HepG2 (cell line): ENCODE results near the gene B4GALT5. TPM values are rescaled to one million over a fixed set of nuclear protein-coding genes. Genes with fewer than 3 reads are reported as not detected.

Experiments
- ATF1 ChIP-seq: IDR thresholded peaks from 2 replicates; pipeline ENCODE4 v1.6.1; 2016; ENCODE audit warnings: mild to moderate bottlenecking, control low read depth
- BCL6 ChIP-seq: IDR thresholded peaks from 2 replicates; pipeline ENCODE4 v1.6.1; 2016; ENCODE audit warnings: missing genetic modification reagents, missing compliant biosample characterization
- HES4 ChIP-seq: sonication (generic); formaldehyde crosslinking; IDR thresholded peaks from 2 replicates; pipeline ENCODE4 v1.9.0; 2021; ENCODE audit warnings: mild to moderate bottlenecking, missing genetic modification reagents, borderline replicate concordance
- HNRNPLL ChIP-seq: fragments of 200-400 bp; formaldehyde crosslinking; IDR thresholded peaks from 2 replicates; pipeline ENCODE4 v1.6.1; 2017; ENCODE audit warnings: mild to moderate bottlenecking, low read depth, low read length; ENCODE audit not compliant: poor library complexity, severe bottlenecking
- JDP2 ChIP-seq: sonication (generic); formaldehyde crosslinking; IDR thresholded peaks from 2 replicates; pipeline ENCODE4 v1.8.1; 2022; ENCODE audit warnings: missing genetic modification reagents, borderline replicate concordance
- KDM2A ChIP-seq: sonication (generic); formaldehyde crosslinking; IDR thresholded peaks from 2 replicates; pipeline ENCODE4 v1.4.0; 2020; ENCODE audit warnings: low read depth, missing genetic modification reagents, borderline replicate concordance
- NKX3-1 ChIP-seq: sonication (generic); formaldehyde crosslinking; IDR thresholded peaks from 2 replicates; pipeline ENCODE4 v1.5.0; 2020; ENCODE audit warnings: missing genetic modification reagents
- PAF1 ChIP-seq: IDR thresholded peaks from 2 replicates; pipeline ENCODE4 v1.6.1; 2016; ENCODE audit warnings: missing genetic modification reagents, missing compliant biosample characterization
- PAX8 ChIP-seq: sonication (generic); formaldehyde crosslinking; IDR thresholded peaks from 2 replicates; pipeline ENCODE4 v1.8.0; 2022; ENCODE audit warnings: mild to moderate bottlenecking, missing genetic modification reagents, borderline replicate concordance
- RORA ChIP-seq: sonication (generic); formaldehyde crosslinking; IDR thresholded peaks from 2 replicates; pipeline ENCODE4 v1.5.0; 2020; ENCODE audit warnings: mild to moderate bottlenecking, missing genetic modification reagents, moderate library complexity
- SUZ12 ChIP-seq: fragments of 150-350 bp; IDR thresholded peaks from 2 replicates; pipeline ENCODE4 v1.6.1; 2014; ENCODE audit warnings: low read depth, low read length
- TMF1 ChIP-seq: sonication (generic); formaldehyde crosslinking; IDR thresholded peaks from 2 replicates; pipeline ENCODE4 v1.8.1; 2022; ENCODE audit warnings: low read depth, missing genetic modification reagents
- ZBTB20 ChIP-seq: sonication (generic); formaldehyde crosslinking; IDR thresholded peaks from 2 replicates; pipeline ENCODE4 v1.8.1; 2023; ENCODE audit warnings: missing genetic modification reagents, low read depth, mild to moderate bottlenecking, borderline replicate concordance
- ZEB1 ChIP-seq: IDR thresholded peaks from 2 replicates; pipeline ENCODE4 v1.6.1; 2012; ENCODE audit warnings: mild to moderate bottlenecking, low read depth, inconsistent platforms; ENCODE audit not compliant: insufficient replicate concordance
- ZFP1 ChIP-seq: IDR thresholded peaks from 2 replicates; pipeline ENCODE4 v1.6.1; 2016
- ZKSCAN8 ChIP-seq: IDR thresholded peaks from 2 replicates; pipeline ENCODE4 v1.6.1; 2016; ENCODE audit warnings: borderline replicate concordance, missing genetic modification reagents, missing compliant biosample characterization
- ZNF10 ChIP-seq: sonication (generic); formaldehyde crosslinking; IDR thresholded peaks from 2 replicates; pipeline ENCODE4 v1.4.0; 2020; ENCODE audit warnings: mild to moderate bottlenecking, low read depth, missing genetic modification reagents, borderline replicate concordance
- ZNF761 ChIP-seq: sonication (generic); formaldehyde crosslinking; conservative IDR thresholded peaks from 2 replicates; pipeline ENCODE4 v1.4.0; 2020; ENCODE audit warnings: mild to moderate bottlenecking, missing genetic modification reagents
- polyA plus RNA-seq, 8 experiments: library from polyadenylated mRNA; depleted of rRNA in 3 of 8; stranded (reverse) in 7 of 8; unstranded in 1 of 8; fragments of >200 nt; fragmentation: Illumina TruSeq in 4 of 8; extraction: Trizol in 4 of 8; gene quantifications; 2 replicates each; pipeline versions ENCODE4 v1.2.1 to v1.2.3, GENCODE V29; 2011 to 2016; ENCODE audit warnings: low read depth in 4 of 8, missing spikeins in 1 of 8, mixed read lengths in 1 of 8; ENCODE audit not compliant: insufficient read depth in 1 of 8
- total RNA-seq, 5 experiments: library from RNA; depleted of rRNA; stranded (reverse); fragments of >200 nt; fragmentation: Illumina TruSeq; extraction: Trizol; gene quantifications; 2 replicates each; pipeline ENCODE4 v1.2.3, GENCODE V29; 2016; ENCODE audit warnings: low read depth in 1 of 5
- TF ChIP-seq, protein P1 (sequence below): sonication (generic); formaldehyde crosslinking; IDR thresholded peaks from 2 replicates; pipeline ENCODE4 v1.5.0; 2020; ENCODE audit warnings: missing genetic modification reagents, mild to moderate bottlenecking, borderline replicate concordance
- TF ChIP-seq, protein P2 (sequence below): IDR thresholded peaks from 2 replicates; pipeline ENCODE4 v1.6.1; 2016; ENCODE audit warnings: missing biosample characterization, missing genetic modification reagents, low read depth
- TF ChIP-seq, protein P3 (sequence below): IDR thresholded peaks from 2 replicates; pipeline ENCODE4 v1.6.1; 2016; ENCODE audit warnings: missing compliant biosample characterization, missing genetic modification reagents, borderline replicate concordance
- TF ChIP-seq, protein P4 (sequence below): sonication (generic); formaldehyde crosslinking; IDR thresholded peaks from 2 replicates; pipeline ENCODE4 v1.5.1; 2020; ENCODE audit warnings: mild to moderate bottlenecking, missing genetic modification reagents, borderline replicate concordance

Gene B4GALT5
- total and polyA plus RNA-seq, 2 of the 13 experiments (the other 11 are each of a cell fraction or from before 2014, with no cell fraction given) = 27.3 to 30.9 TPM

DNA sequence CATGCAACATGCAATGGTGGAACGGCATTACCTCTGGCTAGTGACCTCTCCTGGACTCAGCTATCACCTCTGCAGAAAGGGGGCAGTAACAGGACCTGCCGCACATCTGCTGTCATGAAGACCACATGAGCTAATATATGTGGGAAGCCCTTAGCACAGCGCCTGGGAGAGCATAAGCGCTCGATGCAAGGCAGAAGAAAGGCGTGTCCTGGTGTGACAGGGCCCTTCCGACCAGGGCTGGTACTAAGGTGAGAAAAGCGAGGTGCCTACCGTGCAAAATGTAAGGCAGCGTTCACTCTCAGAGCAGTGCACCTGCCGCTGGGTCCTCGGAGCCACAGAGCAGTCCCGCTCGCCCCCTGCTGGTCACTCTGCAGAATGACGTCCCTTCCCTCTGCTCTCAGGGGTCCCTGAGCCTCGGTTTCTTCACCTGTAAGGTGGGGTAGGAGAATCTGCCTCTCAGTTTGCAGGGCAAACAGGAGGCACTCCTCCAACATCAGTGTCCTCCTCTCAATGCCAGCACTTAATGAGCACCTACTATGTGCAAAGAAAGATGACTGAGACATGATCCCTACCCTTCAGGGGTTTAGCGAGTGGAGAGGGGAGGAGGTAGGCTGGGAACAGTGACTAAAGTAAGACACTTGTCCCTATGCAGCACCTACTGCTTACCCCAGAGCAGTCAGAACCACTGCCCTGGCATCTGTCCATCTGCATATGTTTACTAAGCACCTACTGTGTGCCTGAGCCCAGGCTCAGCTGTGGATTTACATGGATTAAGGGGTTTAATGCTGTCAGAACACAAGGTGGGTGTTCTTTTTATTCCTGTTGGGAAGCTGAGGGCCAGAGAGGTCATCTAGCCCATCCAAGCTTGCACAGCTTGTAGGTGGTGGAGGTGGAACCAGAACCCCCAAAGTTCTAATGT lies 104.7 kb downstream of the B4GALT5 start (continued):
- TF ChIP-seq ATF1 (CRISPR knock-in tag) (no peak), HNRNPLL (no peak), SUZ12 (no peak), TMF1 (CRISPR knock-in tag) (0 out of 2 replicates have a peak, but pooled peaks have one; percentile 29), ZKSCAN8 (CRISPR knock-in tag) (0 out of 2 replicates have a peak, but pooled peaks have one; percentile 27), ZFP1 (CRISPR knock-in tag) (0 out of 2 replicates have a peak, but pooled peaks have one; percentile 68), HES4 (CRISPR knock-in tag) (no peak; the same call in 1 of the 2 replicates), PAX8 (CRISPR knock-in tag) (no peak; the same call in 1 of the 2 replicates), ZBTB20 (CRISPR knock-in tag) (peak; percentile 73; the same call in 1 of the 2 replicates), NKX3-1 (CRISPR knock-in tag) (no peak), RORA (CRISPR knock-in tag) (no peak), PAF1 (no peak), ZNF10 (no peak), KDM2A (CRISPR knock-in tag) (peak; percentile 93), ZEB1 (peak; percentile 38), JDP2 (CRISPR knock-in tag) (no peak), BCL6 (CRISPR knock-in tag) (0 out of 2 replicates have a peak, but pooled peaks have one; percentile 17), ZNF761 (CRISPR knock-in tag) (0 out of 2 replicates have a peak, but pooled peaks have one; percentile 30)
- TF ChIP-seq, protein P1, sequence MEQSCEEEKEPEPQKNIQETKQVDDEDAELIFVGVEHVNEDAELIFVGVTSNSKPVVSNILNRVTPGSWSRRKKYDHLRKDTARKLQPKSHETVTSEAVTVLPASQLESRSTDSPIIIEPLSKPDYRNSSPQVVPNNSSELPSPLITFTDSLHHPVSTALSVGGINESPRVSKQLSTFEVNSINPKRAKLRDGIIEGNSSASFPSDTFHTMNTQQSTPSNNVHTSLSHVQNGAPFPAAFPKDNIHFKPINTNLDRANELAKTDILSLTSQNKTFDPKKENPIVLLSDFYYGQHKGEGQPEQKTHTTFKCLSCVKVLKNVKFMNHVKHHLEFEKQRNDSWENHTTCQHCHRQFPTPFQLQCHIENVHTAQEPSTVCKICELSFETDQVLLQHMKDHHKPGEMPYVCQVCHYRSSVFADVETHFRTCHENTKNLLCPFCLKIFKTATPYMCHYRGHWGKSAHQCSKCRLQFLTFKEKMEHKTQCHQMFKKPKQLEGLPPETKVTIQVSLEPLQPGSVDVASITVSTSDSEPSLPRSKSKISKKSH (CRISPR knock-in tag) = peak; percentile 97
- TF ChIP-seq, protein P2, sequence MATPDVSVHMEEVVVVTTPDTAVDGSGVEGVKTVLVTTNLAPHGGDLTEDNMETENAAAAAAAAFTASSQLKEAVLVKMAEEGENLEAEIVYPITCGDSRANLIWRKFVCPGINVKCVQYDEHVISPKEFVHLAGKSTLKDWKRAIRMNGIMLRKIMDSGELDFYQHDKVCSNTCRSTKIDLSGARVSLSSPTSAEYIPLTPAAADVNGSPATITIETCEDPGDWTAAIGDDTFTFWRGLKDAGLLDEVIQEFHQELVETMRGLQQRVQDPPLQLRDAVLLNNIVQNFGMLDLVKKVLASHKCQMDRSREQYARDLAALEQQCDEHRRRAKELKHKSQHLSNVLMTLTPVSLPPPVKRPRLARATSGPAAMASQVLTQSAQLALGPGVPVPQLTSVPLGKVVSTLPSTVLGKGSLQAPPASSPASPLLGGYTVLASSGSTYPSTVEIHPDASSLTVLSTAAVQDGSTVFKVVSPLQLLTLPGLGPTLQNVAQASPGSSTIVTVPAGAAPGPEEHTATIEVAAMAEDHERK (CRISPR knock-in tag) = no peak
- TF ChIP-seq, protein P3, sequence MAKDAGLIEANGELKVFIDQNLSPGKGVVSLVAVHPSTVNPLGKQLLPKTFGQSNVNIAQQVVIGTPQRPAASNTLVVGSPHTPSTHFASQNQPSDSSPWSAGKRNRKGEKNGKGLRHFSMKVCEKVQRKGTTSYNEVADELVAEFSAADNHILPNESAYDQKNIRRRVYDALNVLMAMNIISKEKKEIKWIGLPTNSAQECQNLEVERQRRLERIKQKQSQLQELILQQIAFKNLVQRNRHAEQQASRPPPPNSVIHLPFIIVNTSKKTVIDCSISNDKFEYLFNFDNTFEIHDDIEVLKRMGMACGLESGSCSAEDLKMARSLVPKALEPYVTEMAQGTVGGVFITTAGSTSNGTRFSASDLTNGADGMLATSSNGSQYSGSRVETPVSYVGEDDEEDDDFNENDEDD (CRISPR knock-in tag) = no peak
- TF ChIP-seq, protein P4, sequence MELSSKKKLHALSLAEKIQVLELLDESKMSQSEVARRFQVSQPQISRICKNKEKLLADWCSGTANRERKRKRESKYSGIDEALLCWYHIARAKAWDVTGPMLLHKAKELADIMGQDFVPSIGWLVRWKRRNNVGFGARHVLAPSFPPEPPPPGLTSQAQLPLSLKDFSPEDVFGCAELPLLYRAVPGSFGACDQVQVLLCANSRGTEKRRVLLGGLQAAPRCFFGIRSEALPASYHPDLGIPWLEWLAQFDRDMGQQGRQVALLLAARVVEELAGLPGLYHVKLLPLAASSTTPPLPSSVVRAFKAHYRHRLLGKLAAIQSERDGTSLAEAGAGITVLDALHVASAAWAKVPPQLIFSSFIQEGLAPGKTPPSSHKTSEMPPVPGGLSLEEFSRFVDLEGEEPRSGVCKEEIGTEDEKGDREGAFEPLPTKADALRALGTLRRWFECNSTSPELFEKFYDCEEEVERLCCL (CRISPR knock-in tag) = peak; percentile 42; the same call in 1 of the 2 replicates
